Heart left ventricle (tissue), 16 donors: Measurements from ENCODE around the gene VIT. TPM values are rescaled to one million over a fixed set of nuclear protein-coding genes. Genes with fewer than 3 reads are reported as not detected.

Experiments
- ATAC-seq, 4 donors: fragments of 200-7000 bp; cut with Tn5 transposase; one replicate each; pipeline ENCODE4 v1.9.1; 2020 to 2022; ENCODE audit warnings: moderate library complexity in 4 of 4, mild to moderate bottlenecking in 3 of 4, moderate number of reproducible peaks in 1 of 4
- DNase-seq, 5 donors: peaks; one replicate each; pipeline ENCODE4 v3.0.0-alpha.2; 2020
- H3K27ac ChIP-seq, 12 donors: fragments of 200-600 bp; sonication (generic) in 4 of 12; one replicate each; pipeline versions ENCODE4 v1.5.0 to v1.8.0; 2016 to 2022; ENCODE audit warnings: mild to moderate bottlenecking in 2 of 12
- H3K27me3 ChIP-seq, 9 donors: fragments of 200-600 bp; sonication (generic) in 2 of 9; one replicate each; pipeline versions ENCODE4 v1.5.1 to v1.8.0; 2016 to 2022; ENCODE audit warnings: mild to moderate bottlenecking in 3 of 9
- H3K36me3 ChIP-seq, 9 donors: fragments of 200-600 bp; sonication (generic) in 2 of 9; one replicate each; pipeline versions ENCODE4 v1.5.0 to v1.8.0; 2018 to 2022; ENCODE audit warnings: mild to moderate bottlenecking in 2 of 9
- H3K4me1 ChIP-seq, 12 donors: fragments of 200-600 bp; sonication (generic) in 4 of 12; one replicate each; pipeline versions ENCODE4 v1.5.0 to v1.8.0; 2016 to 2022; ENCODE audit warnings: mild to moderate bottlenecking in 3 of 12
- H3K4me3 ChIP-seq, 12 donors: fragments of 200-600 bp; sonication (generic) in 4 of 12; one replicate each; pipeline versions ENCODE4 v1.5.0 to v1.8.0; 2017 to 2022; ENCODE audit warnings: mild to moderate bottlenecking in 9 of 12, moderate library complexity in 4 of 12
- H3K9me3 ChIP-seq, 12 donors: fragments of 200-600 bp; sonication (generic) in 4 of 12; one replicate each; pipeline versions ENCODE4 v1.5.0 to v1.8.0; 2016 to 2022; ENCODE audit warnings: mild to moderate bottlenecking in 1 of 12
- POLR2A ChIP-seq, 2 donors: fragments of 450-650 bp; IDR thresholded peaks; one replicate each; pipeline ENCODE4 v1.6.1; 2017; ENCODE audit warnings: antibody characterized with exemption in 2 of 2, mild to moderate bottlenecking in 2 of 2, moderate library complexity in 2 of 2
- WGBS, 4 donors: extraction: QIAGEN DNeasy Blood & Tissue Kit in 2 of 4; methylation state at CpG; one replicate each; pipeline versions ENCODE4 v1.1.5 to v1.1.7; 2013 to 2018; 5-methylcytosine and 5-hydroxymethylcytosine counted together
- intact Hi-C, 10 donors: fragments of 100-400 bp; cut with DNase I; formaldehyde crosslinking; loops; one replicate each; pipeline versions ENCODE4 v1.11.1 to v1.14.2; 2022
- polyA plus RNA-seq, 2 donors: library from polyadenylated mRNA; stranded (reverse); fragments of 200-250 nt; gene quantifications; one replicate each; pipeline ENCODE4 v1.2.3, GENCODE V29; 2013
- total RNA-seq, 9 donors: library from RNA; depleted of rRNA in 2 of 9; stranded (reverse); fragments of >200 nt in 2 of 9; fragmentation: NEBNext Ultra II Directional in 3 of 9; extraction: Animal tissue kit (Norgen Biotek cat#: 25700) in 3 of 9; gene quantifications; one replicate each; pipeline versions ENCODE4 v1.1.0 to v1.2.4, GENCODE V29; 2016 to 2023
- TF ChIP-seq, protein P1 (sequence below), 12 donors: fragments of 200-600 bp; sonication (generic) in 4 of 12; IDR thresholded peaks; one replicate each; pipeline versions ENCODE4 v1.5.0 to v1.8.0; 2018 to 2022; ENCODE audit warnings: antibody characterized with exemption in 12 of 12, mild to moderate bottlenecking in 5 of 12
- donor health status: ischemic (EF 13 %, LVEDD 7.1; RV severe dilation, severe dysfunction).
- donor health status: healthy with polysubstance abuse.
- donor health status: DM: no; HTN: yes; CAD: no.
- donor health status: DM: no; HTN: no; CAD: no.
- donor health status: ischemic (EF 25% LVEDD 6.9; RV normal size, moderate dysfunction).
- donor health status: ischemic (EF 25% LVEDD 5.7; RV mildly dilated, moderate dysfunction).
- donor health status: healthy.
- donor health status: DM: yes; HTN: yes; CAD: no.
- donor health status: ischemic (EF 35%, LVEDD 5.7; RV mildly dilated, moderate dysfunction).
- donor health status: nonischemic (EF 11% LVEDD 7.7; RV severe dilation, severe dysfunction).
- donor health status: DM: yes; HTN: yes; CAD: no.
- donor health status: PGD.
- donor health status: ischemic (EF 29% LVEDD 5.4; RV normal size, mild dysfunction).
- donor health status: nonischemic (EF 23%, LVEDD 6.1; RV moderate dilation, normal function).

Gene VIT
- total and polyA plus RNA-seq, 11 donors: 1.0 to 34.9 (median 4.9) TPM

- DNase-seq (no peak), ATAC-seq (no peak)
- WGBS, 4 donors: 88 to 95% (median 90%) methylated on average over 5 of the region's 5 CpGs
- Histone ChIP-seq H3K27ac (no peak overlapping the region), H3K27me3 (no peaks in the 10 kb centered on the region), H3K36me3 (no peaks in the 10 kb centered on the region), H3K4me1 (no peaks in the 10 kb centered on the region), H3K9me3 (no peaks in the 10 kb centered on the region), H3K4me3 (no peak overlapping the region)
- TF ChIP-seq POLR2A (IDR thresholded peaks at IDR 0.05): no peak
- TF ChIP-seq, protein P1, sequence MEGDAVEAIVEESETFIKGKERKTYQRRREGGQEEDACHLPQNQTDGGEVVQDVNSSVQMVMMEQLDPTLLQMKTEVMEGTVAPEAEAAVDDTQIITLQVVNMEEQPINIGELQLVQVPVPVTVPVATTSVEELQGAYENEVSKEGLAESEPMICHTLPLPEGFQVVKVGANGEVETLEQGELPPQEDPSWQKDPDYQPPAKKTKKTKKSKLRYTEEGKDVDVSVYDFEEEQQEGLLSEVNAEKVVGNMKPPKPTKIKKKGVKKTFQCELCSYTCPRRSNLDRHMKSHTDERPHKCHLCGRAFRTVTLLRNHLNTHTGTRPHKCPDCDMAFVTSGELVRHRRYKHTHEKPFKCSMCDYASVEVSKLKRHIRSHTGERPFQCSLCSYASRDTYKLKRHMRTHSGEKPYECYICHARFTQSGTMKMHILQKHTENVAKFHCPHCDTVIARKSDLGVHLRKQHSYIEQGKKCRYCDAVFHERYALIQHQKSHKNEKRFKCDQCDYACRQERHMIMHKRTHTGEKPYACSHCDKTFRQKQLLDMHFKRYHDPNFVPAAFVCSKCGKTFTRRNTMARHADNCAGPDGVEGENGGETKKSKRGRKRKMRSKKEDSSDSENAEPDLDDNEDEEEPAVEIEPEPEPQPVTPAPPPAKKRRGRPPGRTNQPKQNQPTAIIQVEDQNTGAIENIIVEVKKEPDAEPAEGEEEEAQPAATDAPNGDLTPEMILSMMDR (IDR thresholded peaks at IDR 0.05): no peak
- intact Hi-C loops: no loop called here
These were observed 114.6 kb downstream of the VIT start for GRCh38 chr2:36811071-36811470.

GRCh38 chr2:36812196-36812595, 115.7 kb downstream of the VIT start:
- no peaks in the 10 kb centered on the region for H3K36me3 ChIP-seq
- ATAC-seq (no peak), DNase-seq (no peak)
- no peaks in the 10 kb centered on the region for H3K4me1 ChIP-seq
- H3K9me3 ChIP-seq: no peaks in the 10 kb centered on the region
- H3K4me3 ChIP-seq: no peak overlapping the region
- no peaks in the 10 kb centered on the region for H3K27me3 ChIP-seq
- intact Hi-C loops: no loop called here
- TF ChIP-seq POLR2A (IDR thresholded peaks at IDR 0.05): no peak
- TF ChIP-seq, protein P1 (IDR thresholded peaks at IDR 0.05): no peak
- no peak overlapping the region for H3K27ac ChIP-seq
- WGBS, 4 donors: 32 to 47% (median 42%) methylated on average over 6 of the region's 6 CpGs

- no peak for ATAC-seq
- WGBS, 4 donors: 72 to 87% (median 79%) methylated on average over 2 of the region's 2 CpGs
- Histone ChIP-seq H3K27me3 (no peaks in the 10 kb centered on the region), H3K4me3 (no peak overlapping the region), H3K27ac (no peak overlapping the region), H3K4me1 (no peaks in the 10 kb centered on the region), H3K9me3 (no peaks in the 10 kb centered on the region), H3K36me3 (no peaks in the 10 kb centered on the region)
- intact Hi-C loops: no loop called here
- TF ChIP-seq POLR2A (IDR thresholded peaks at IDR 0.05): no peak
- TF ChIP-seq, protein P1 (IDR thresholded peaks at IDR 0.05): no peak
- no peak for DNase-seq
These were observed 122.0 kb downstream of the VIT start for GRCh38 chr2:36818542-36818941.

- TF ChIP-seq, protein P1 (IDR thresholded peaks at IDR 0.05): no peak
- TF ChIP-seq POLR2A (IDR thresholded peaks at IDR 0.05): no peak
- DNase-seq (no peak), ATAC-seq (no peak)
- no peaks in the 10 kb centered on the region for H3K4me1 ChIP-seq
- intact Hi-C loops: no loop called here
- no peak overlapping the region for H3K27ac ChIP-seq
- no peak overlapping the region for H3K4me3 ChIP-seq
- H3K27me3 ChIP-seq: no peaks in the 10 kb centered on the region
- 85 to 91% (median 90%) methylated on average over 4 of the region's 4 CpGs for WGBS, 4 donors
- H3K36me3 ChIP-seq: no peaks in the 10 kb centered on the region
- H3K9me3 ChIP-seq: no peaks in the 10 kb centered on the region
These were observed 122.7 kb downstream of the VIT start for GRCh38 chr2:36819095-36819711.
